Progenitor cell of endocrine pancreas (in vitro differentiated cells): ENCODE results near the gene EXOC3L1. TPM values are rescaled to one million over a fixed set of nuclear protein-coding genes. Genes with fewer than 3 reads are reported as not detected.
A peak's percentile ranks its signal among the peaks of the same experiment; 100 is the strongest.

Experiments
- DNase-seq: peaks from one replicate; pipeline ENCODE4 v3.0.0; 2021; ENCODE audit warnings: low spot score; ENCODE audit not compliant: unreplicated experiment
- H3K27ac Mint-ChIP-seq: 2 replicates; pipeline ENCODE4 v1.8.0; 2021; ENCODE audit warnings: mild to moderate bottlenecking, moderate library complexity, mixed read lengths
- H3K27me3 Mint-ChIP-seq: 2 replicates; pipeline ENCODE4 v1.8.0; 2021; ENCODE audit warnings: mixed read lengths
- H3K36me3 Mint-ChIP-seq: 2 replicates; pipeline ENCODE4 v1.8.0; 2022; ENCODE audit warnings: mixed read lengths; ENCODE audit not compliant: insufficient read depth
- H3K4me1 Mint-ChIP-seq: 2 replicates; pipeline ENCODE4 v1.8.0; 2021; ENCODE audit warnings: low read depth, mixed read lengths
- H3K4me3 Mint-ChIP-seq: 2 replicates; pipeline ENCODE4 v1.8.0; 2021; ENCODE audit warnings: low read depth, mild to moderate bottlenecking, moderate library complexity, mixed read lengths
- H3K9me3 Mint-ChIP-seq: 2 replicates; pipeline ENCODE4 v1.8.0; 2021; ENCODE audit warnings: low read depth, mixed read lengths
- total RNA-seq: library from RNA; stranded (reverse); gene quantifications from 2 replicates; pipeline ENCODE4 v1.2.1, GENCODE V29; 2021
- TF ChIP-seq, protein P1 (sequence below): fragments of 200-600 bp; sonication (generic); IDR thresholded peaks from one replicate; pipeline ENCODE4 v1.5.0; 2021; ENCODE audit warnings: antibody characterized with exemption, mild to moderate bottlenecking; ENCODE audit not compliant: unreplicated experiment

Gene EXOC3L1
- total RNA-seq, 1 donor from 2014 or later = not detected

DNA sequence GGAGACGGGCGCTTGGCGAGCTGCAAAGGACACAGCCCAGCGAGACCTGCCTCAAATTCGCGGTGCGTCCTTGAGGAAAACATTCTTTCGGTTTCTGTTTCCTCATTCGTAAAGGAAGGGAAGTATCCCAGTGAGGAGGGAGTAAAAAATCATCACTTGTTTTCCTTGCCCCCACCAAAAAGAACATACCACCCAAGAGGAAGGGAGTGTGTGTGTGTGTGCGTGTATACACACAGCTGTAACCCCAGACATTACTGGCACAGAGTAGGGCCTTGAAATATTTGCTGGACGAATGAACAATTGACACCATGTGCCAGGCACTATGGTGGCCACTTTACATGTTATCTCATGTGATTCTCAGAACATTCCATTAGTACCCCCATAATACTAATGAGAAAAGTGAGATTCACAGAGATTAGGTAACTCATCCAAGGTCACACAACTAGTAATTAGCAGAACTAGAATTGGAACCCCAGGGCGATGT, 4.2 kb downstream of the EXOC3L1 start:
- Mint-ChIP-seq H3K4me1 (peaks cover 3% of the 10 kb centered on the region), H3K27me3 (peaks cover 7% of the 10 kb centered on the region), H3K27ac (no peak overlapping the region), H3K36me3 (no peaks in the 10 kb centered on the region), H3K4me3 (no peak overlapping the region), H3K9me3 (no peaks in the 10 kb centered on the region)
- no peak for DNase-seq
- TF ChIP-seq, protein P1, sequence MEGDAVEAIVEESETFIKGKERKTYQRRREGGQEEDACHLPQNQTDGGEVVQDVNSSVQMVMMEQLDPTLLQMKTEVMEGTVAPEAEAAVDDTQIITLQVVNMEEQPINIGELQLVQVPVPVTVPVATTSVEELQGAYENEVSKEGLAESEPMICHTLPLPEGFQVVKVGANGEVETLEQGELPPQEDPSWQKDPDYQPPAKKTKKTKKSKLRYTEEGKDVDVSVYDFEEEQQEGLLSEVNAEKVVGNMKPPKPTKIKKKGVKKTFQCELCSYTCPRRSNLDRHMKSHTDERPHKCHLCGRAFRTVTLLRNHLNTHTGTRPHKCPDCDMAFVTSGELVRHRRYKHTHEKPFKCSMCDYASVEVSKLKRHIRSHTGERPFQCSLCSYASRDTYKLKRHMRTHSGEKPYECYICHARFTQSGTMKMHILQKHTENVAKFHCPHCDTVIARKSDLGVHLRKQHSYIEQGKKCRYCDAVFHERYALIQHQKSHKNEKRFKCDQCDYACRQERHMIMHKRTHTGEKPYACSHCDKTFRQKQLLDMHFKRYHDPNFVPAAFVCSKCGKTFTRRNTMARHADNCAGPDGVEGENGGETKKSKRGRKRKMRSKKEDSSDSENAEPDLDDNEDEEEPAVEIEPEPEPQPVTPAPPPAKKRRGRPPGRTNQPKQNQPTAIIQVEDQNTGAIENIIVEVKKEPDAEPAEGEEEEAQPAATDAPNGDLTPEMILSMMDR = no peak

DNA sequence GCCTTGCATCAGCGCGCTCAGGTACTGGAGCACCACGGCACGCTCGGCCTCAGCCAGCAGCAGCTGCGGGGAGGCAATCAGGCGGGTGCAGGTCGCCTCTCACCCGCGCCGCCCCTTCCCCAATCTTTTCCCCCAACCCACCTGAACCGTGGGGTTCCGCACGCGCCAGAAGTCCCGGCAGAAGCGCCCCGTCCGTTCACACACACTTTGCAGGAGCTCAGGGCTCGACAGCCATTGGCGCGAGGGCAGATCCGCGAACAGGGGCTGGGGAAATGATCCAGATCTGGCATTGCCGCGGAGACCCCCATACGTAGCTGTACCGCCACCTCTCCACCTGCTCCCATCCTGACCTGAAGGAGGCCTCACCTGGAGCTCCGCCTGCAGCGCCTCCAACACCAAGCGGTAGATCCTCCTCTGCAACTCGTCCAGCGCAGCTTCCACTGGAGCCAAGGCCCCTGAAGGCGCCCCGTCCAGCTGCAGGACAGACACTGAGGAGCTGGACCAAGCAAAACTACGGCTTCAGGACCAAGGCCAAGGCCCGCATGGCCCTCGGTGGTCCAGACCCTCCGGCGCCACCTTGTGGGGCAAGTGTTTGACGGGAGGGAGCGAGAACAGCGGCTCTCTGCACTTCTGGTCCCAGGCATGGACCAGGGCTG, 4.8 kb downstream of the EXOC3L1 start:
- H3K9me3 Mint-ChIP-seq = no peaks in the 10 kb centered on the region
- peak overlapping the region; percentile 79 for H3K4me3 Mint-ChIP-seq
- H3K27ac Mint-ChIP-seq = peak overlapping the region; percentile 93
- H3K4me1 Mint-ChIP-seq = peaks cover 3% of the 10 kb centered on the region
- H3K27me3 Mint-ChIP-seq = peaks cover 7% of the 10 kb centered on the region
- no peaks in the 10 kb centered on the region for H3K36me3 Mint-ChIP-seq
- peak; percentile 96 for DNase-seq
- TF ChIP-seq, protein P1 = peak; percentile 90

DNA sequence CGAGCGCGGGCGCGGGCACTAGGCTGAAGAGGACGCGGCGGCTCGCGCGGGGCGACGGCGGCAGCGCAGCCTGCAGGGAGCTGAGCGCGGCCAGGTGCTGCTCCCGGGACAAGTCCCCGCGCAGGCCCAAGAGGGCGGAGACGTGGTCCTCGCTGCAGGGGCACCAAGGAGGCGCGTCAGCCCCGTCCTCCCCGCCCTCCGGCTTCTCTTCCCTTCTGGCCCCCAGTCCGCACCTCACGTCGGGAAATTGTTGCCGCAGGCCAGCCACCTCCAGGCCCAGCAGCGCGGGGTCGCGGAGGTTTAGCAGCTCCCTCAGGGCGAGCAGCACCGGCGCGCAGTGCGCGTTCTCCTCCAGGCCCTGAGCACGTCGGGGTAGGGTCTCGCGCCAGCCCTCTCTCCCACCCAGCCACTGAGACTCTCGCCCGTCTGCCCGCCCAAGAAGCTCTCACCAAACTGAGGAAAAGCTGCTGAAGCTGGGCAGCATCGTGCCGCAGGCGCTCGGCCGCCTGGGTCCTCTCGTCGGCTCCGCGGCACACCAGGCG, 5.4 kb downstream of the EXOC3L1 start:
- H3K27ac Mint-ChIP-seq = no peak overlapping the region
- peaks cover 3% of the 10 kb centered on the region for H3K4me1 Mint-ChIP-seq
- DNase-seq = no peak
- no peaks in the 10 kb centered on the region for H3K9me3 Mint-ChIP-seq
- no peaks in the 10 kb centered on the region for H3K36me3 Mint-ChIP-seq
- peak overlapping the region; percentile 51 for H3K4me3 Mint-ChIP-seq
- peaks cover 7% of the 10 kb centered on the region for H3K27me3 Mint-ChIP-seq
- TF ChIP-seq, protein P1 = no peak

DNA sequence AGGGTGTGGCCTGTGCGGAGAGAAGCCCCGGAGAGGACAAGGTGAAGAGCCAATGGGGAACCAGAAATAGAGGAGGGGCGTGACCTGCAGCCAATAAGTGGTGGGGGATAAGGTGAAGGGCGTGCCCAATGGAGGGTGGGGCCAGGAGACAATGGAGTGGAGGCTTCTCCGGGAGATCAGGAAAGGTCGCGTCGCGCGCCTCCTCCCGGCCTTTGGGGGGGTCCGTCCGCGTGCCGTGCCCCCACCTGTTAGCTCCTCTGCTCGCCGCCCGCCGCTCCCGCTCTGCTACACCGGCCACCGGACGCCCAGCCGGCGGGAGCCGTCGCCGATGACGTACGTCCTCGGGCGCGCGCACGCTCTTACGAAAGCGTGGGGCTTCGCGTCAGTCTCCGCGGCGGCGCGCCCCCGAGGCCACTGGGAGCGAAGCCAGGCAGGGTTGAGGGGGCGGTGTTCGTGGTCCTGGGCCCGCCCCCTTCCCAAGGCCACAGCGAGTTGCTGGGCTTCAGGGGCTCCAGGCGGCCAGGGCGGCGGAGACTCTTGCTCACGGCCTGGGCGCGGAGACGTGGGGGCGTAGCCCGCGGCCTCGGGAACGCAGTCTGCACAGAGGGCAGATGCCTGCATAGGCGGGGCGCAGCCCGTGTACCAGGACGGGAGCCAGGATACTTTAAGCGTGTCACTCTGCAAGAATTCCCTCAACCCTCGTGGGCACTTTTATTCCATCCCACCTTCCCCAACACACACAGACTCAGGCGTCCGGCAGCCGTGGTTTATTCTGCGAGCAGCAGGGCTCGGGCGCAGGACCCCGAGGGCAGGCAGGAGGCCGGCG, 6.1 kb downstream of the EXOC3L1 start, which contains the start of gene MATCAP1:
Gene MATCAP1 (minus strand): TSS at position 337 of the 826 bp plus-strand sequence. CDS start 3,353 bp downstream, outside the sequence.
- TF ChIP-seq, protein P1 = no peak

DNA sequence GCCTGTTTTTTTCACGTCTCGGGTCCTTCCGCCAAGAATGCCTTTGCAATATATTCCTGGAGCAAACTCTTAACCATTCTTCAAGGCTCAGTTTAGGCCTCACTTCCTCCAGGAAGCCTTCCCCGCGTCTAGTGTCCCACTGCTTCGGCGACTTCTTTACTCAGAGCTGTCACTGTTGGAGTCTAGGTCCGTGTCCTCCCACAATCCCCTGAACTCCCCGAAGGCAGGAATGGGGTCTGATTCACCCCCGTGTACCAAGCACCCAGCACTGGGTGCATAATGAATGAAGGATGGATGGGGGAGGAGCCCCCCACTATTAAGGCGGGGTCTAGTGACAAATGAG, 6.7 kb downstream of the EXOC3L1 start:
- peaks cover 11% of the 10 kb centered on the region for H3K27me3 Mint-ChIP-seq
- TF ChIP-seq, protein P1 = no peak
- no peak overlapping the region for H3K4me3 Mint-ChIP-seq
- DNase-seq = no peak
- no peaks in the 10 kb centered on the region for H3K9me3 Mint-ChIP-seq
- peaks cover 5% of the 10 kb centered on the region for H3K4me1 Mint-ChIP-seq
- no peak overlapping the region for H3K27ac Mint-ChIP-seq
- no peaks in the 10 kb centered on the region for H3K36me3 Mint-ChIP-seq

More for the DNA sequence above, 6.1 kb downstream of the EXOC3L1 start, which contains the start of gene MATCAP1:
- Mint-ChIP-seq H3K27ac (no peak within 1 kb of the TSS), H3K27me3 (peaks cover 9% of the 10 kb centered on the region), H3K4me1 (peaks cover 3% of the 10 kb centered on the region), H3K9me3 (no peaks in the 10 kb centered on the region), H3K4me3 (peak within 1 kb of the TSS; percentile 51), H3K36me3 (no peaks in the 10 kb centered on the region)
- peak; percentile 89 for DNase-seq
